Left ventricle myocardium inferior (tissue), 1 donor: ENCODE measurements around the gene PARD3B. TPM values are rescaled to one million over a fixed set of nuclear protein-coding genes. Genes with fewer than 3 reads are reported as not detected.

Experiments used
- DNase-seq: peaks from one replicate; pipeline ENCODE4 v3.0.0-alpha.2; 2020
- H3K27ac ChIP-seq: fragments of 200-600 bp; replicated peaks from 2 replicates; pipeline ENCODE4 v1.8.0; 2021
- H3K27me3 ChIP-seq: fragments of 200-600 bp; 2 replicates; pipeline ENCODE4 v1.8.0; 2021; ENCODE audit warnings: low read depth
- H3K36me3 ChIP-seq: fragments of 200-600 bp; 2 replicates; pipeline ENCODE4 v1.8.0; 2021
- H3K4me1 ChIP-seq: fragments of 200-600 bp; 2 replicates; pipeline ENCODE4 v1.8.0; 2021
- H3K4me3 ChIP-seq: fragments of 200-600 bp; 2 replicates; pipeline ENCODE4 v1.8.0; 2021; ENCODE audit warnings: mild to moderate bottlenecking, moderate library complexity
- H3K9me3 ChIP-seq: fragments of 200-600 bp; replicated peaks from 2 replicates; pipeline ENCODE4 v1.8.0; 2021
- CTCF ChIP-seq: fragments of 200-600 bp; IDR thresholded peaks from 2 replicates; pipeline ENCODE4 v1.8.0; 2021; ENCODE audit warnings: antibody characterized with exemption, mild to moderate bottlenecking, borderline replicate concordance
- intact Hi-C: fragments of 100-400 bp; cut with micrococcal nuclease; formaldehyde crosslinking; loops from one replicate; pipeline ENCODE4 v1.11.0; 2022
- total RNA-seq: library from RNA; stranded (reverse); fragmentation: NEBNext Ultra II Directional; extraction: Animal tissue kit (Norgen Biotek cat#: 25700); gene quantifications from one replicate; pipeline ENCODE4 v1.2.1, GENCODE V29; 2021
- donor health status: DM: no; HTN: yes; CAD: no; lungs with severe emphysema.

PARD3B gene
- total RNA-seq, 1 donor from 2014 or later = 9.1 TPM

DNA sequence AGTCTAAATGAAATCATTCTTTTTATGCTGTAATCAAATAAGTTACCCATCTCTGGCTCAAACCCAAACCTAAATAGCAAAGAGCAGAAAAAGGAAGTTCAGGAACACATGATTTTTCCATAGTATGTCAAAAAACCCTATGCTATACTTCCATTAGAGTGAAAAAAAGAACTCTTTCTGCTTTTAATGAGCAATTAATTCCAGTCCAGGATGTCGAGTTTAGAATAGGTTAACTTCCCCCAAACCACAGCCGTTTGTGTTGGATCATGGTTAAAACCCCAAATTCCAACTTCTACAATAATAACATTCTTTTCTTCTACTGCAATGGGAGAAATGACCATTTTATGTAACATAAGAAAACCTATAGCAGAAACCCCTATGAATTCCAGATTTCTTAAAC, 965.9 kb downstream of the PARD3B start:
- intact Hi-C loops = no loop called here

DNA sequence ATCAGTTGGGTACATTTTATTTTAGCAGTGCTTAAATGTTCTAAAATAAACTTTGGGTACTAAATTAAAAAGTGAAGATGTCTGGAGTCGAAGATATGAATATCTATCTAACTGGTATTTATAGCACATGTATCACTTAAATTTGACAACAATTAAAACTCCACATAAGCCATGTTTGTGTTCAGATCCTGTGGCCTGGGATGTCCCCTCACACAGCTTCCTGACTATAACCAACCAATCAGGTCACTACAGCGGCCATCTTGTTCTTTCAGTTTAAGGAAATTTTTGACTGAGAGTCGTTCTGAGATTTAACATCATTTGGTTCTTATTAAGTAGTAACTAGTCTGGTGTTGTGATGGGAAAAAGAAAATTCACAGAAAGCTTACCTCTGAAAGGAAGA, 966.4 kb downstream of the PARD3B start:
- Histone ChIP-seq H3K36me3 (no peaks in the 10 kb centered on the region), H3K9me3 (peaks cover 7% of the 10 kb centered on the region), H3K27me3 (no peaks in the 10 kb centered on the region), H3K27ac (no peak overlapping the region), H3K4me3 (no peak overlapping the region), H3K4me1 (no peaks in the 10 kb centered on the region)
- no peak for TF ChIP-seq CTCF
- DNase-seq = no peak
- intact Hi-C loops = no loop called here

More for the DNA sequence above, 965.9 kb downstream of the PARD3B start:
- H3K9me3 ChIP-seq = peaks cover 6% of the 10 kb centered on the region
- H3K4me1 ChIP-seq = no peaks in the 10 kb centered on the region
- no peaks in the 10 kb centered on the region for H3K27me3 ChIP-seq
- no peak for DNase-seq
- H3K36me3 ChIP-seq = no peaks in the 10 kb centered on the region
- H3K27ac ChIP-seq = no peak overlapping the region
- no peak overlapping the region for H3K4me3 ChIP-seq
- no peak for TF ChIP-seq CTCF

- DNase-seq = no peak
- no peak for TF ChIP-seq CTCF
- intact Hi-C loops = no loop called here
These were observed 975.0 kb downstream of the PARD3B start for GRCh38 chr2:205520311-205520710.

DNA sequence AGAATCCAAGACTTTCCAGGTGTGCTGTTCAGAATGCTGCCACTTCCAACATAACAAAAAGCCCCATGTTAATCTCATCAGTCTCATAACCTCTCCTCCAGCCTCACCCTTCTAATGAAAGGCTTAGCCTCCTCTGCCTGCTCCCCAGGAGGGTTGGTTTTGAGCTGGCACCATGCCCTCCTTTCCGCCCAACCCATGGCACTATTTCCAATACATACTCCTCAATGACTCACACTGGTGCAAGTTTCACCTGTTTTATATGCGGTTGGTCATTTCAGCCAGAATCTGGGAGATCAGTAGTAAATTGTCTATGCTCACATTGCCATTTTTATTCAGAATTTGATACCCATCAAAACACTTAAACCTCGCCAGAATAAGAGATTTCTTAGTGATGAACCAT, 979.4 kb downstream of the PARD3B start:
- Histone ChIP-seq H3K36me3 (no peaks in the 10 kb centered on the region), H3K27ac (no peak overlapping the region), H3K4me3 (no peak overlapping the region), H3K9me3 (no peaks in the 10 kb centered on the region), H3K27me3 (no peaks in the 10 kb centered on the region), H3K4me1 (no peaks in the 10 kb centered on the region)
- intact Hi-C loops = no loop called here
- no peak for DNase-seq
- TF ChIP-seq CTCF = no peak

More at GRCh38 chr2:205520311-205520710, 975.0 kb downstream of the PARD3B start:
- Histone ChIP-seq H3K27ac (no peak overlapping the region), H3K36me3 (no peaks in the 10 kb centered on the region), H3K4me1 (no peaks in the 10 kb centered on the region), H3K9me3 (peaks cover 26% of the 10 kb centered on the region), H3K4me3 (no peak overlapping the region), H3K27me3 (no peaks in the 10 kb centered on the region)

DNA sequence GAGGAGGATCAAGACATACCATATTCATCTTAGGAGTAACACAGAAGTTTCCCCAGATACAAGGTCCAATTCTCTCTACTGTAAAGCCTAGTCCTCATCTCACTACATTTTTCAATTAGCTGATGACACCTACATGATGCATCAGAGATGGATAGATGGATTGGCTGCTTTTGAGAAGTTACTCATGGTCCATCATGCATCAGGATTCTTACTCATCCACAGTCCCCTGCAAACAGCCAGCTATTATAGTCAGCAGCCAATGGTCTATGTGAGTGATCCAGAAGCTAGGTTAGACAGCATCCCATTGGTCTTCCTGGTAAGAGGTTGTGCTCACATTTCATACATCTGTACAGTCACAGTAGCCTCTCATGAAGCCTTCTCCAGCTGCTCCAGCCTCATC, 982.5 kb downstream of the PARD3B start:
- no peak for DNase-seq
- Histone ChIP-seq H3K36me3 (no peaks in the 10 kb centered on the region), H3K4me3 (no peak overlapping the region), H3K27ac (no peak overlapping the region), H3K27me3 (no peaks in the 10 kb centered on the region), H3K4me1 (no peaks in the 10 kb centered on the region), H3K9me3 (no peaks in the 10 kb centered on the region)
- no peak for TF ChIP-seq CTCF
- intact Hi-C loops = no loop called here

GRCh38 chr2:205531072-205531471, 985.8 kb downstream of the PARD3B start:
- TF ChIP-seq CTCF = no peak
- no peaks in the 10 kb centered on the region for H3K9me3 ChIP-seq
- no peak overlapping the region for H3K4me3 ChIP-seq
- intact Hi-C loops = no loop called here
- H3K4me1 ChIP-seq = no peaks in the 10 kb centered on the region
- no peak overlapping the region for H3K27ac ChIP-seq
- H3K27me3 ChIP-seq = no peaks in the 10 kb centered on the region
- H3K36me3 ChIP-seq = no peaks in the 10 kb centered on the region
- DNase-seq = no peak
